PC-3 (cell line): ENCODE results near the gene SRSF8. TPM values are rescaled to one million over a fixed set of nuclear protein-coding genes. Genes with fewer than 3 reads are reported as not detected.

Source experiments
- ATAC-seq: fragments of 200-7000 bp; cut with Tn5 transposase; 2 replicates; pipeline ENCODE4 v1.9.1; 2020; ENCODE audit warnings: mild to moderate bottlenecking, moderate library complexity
- BruUV-seq: library from RNA; stranded (reverse); fragments of 400-500 nt; replicated peaks from 2 replicates; lab custom pipeline; 2021; lab: Mats Ljungman, UMichigan
- CTCF ChIA-PET: fragments of 300-600 bp; sonication (Branson Sonifier 250); formaldehyde crosslinking; loops from one replicate; lab custom pipeline; 2022; ENCODE audit warnings: antibody characterized with exemption; lab: Charles Lee
- POLR2A ChIA-PET: fragments of 300-600 bp; sonication (Branson Sonifier 250); formaldehyde crosslinking; loops from one replicate; lab custom pipeline; 2022; ENCODE audit warnings: antibody characterized with exemption; ENCODE audit not compliant: unreplicated experiment; lab: Charles Lee
- DNase-seq: peaks from one replicate; pipeline ENCODE4 v3.0.0-alpha.2; 2015
- H2AFZ ChIP-seq: fragments of 300-600 bp; sonication (generic); 2 replicates; pipeline ENCODE4 v1.6.0; 2016; ENCODE audit warnings: antibody characterized with exemption, low read length
- H3F3A ChIP-seq: fragments of 300-600 bp; sonication (generic); one replicate; pipeline ENCODE4 v1.6.0; 2017; ENCODE audit warnings: antibody characterized with exemption, low read length, control low read depth, mild to moderate bottlenecking; ENCODE audit not compliant: unreplicated experiment
- H3K27ac ChIP-seq: fragments of 300-600 bp; sonication (generic); 2 replicates; pipeline ENCODE4 v1.5.1; 2016; ENCODE audit warnings: mild to moderate bottlenecking, low read length
- H3K27me3 ChIP-seq: fragments of 300-600 bp; sonication (generic); 2 replicates; pipeline ENCODE4 v1.6.1; 2016; ENCODE audit warnings: low read length, mixed read lengths
- H3K36me3 ChIP-seq: fragments of 300-600 bp; sonication (generic); 2 replicates; pipeline ENCODE4 v1.6.1; 2016; ENCODE audit warnings: low read depth, mixed run types, low read length, mixed read lengths
- H3K4me1 ChIP-seq: fragments of 300-600 bp; sonication (generic); 2 replicates; pipeline ENCODE4 v1.5.1; 2016; ENCODE audit warnings: low read length; ENCODE audit not compliant: insufficient read depth
- H3K4me2 ChIP-seq: fragments of 300-600 bp; sonication (generic); 2 replicates; pipeline ENCODE4 v1.6.0; 2016; ENCODE audit warnings: low read length
- H3K4me3 ChIP-seq: fragments of 300-600 bp; sonication (generic); 2 replicates; pipeline ENCODE4 v1.5.1; 2016; ENCODE audit warnings: mild to moderate bottlenecking, low read length, mixed read lengths
- H3K79me2 ChIP-seq: fragments of 300-600 bp; sonication (generic); 2 replicates; pipeline ENCODE4 v1.6.1; 2017; ENCODE audit warnings: low read length, mixed read lengths
- H3K9ac ChIP-seq: fragments of 300-600 bp; sonication (generic); 2 replicates; pipeline ENCODE4 v1.6.0; 2016; ENCODE audit warnings: mild to moderate bottlenecking, low read length
- H3K9me2 ChIP-seq: fragments of 300-600 bp; sonication (generic); replicated peaks from 2 replicates; pipeline ENCODE4 v1.6.1; 2016; ENCODE audit warnings: mixed run types, low read length, mixed read lengths
- H3K9me3 ChIP-seq: fragments of 300-600 bp; sonication (generic); 2 replicates; pipeline ENCODE4 v1.6.1; 2016; ENCODE audit warnings: low read length, mixed read lengths
- H4K20me1 ChIP-seq: fragments of 300-600 bp; sonication (generic); 2 replicates; pipeline ENCODE4 v1.6.1; 2016; ENCODE audit warnings: low read length, mixed read lengths
- EZH2 ChIP-seq: fragments of 300-600 bp; sonication (generic); IDR thresholded peaks from one replicate; pipeline ENCODE4 v1.6.1; 2017; ENCODE audit warnings: antibody characterized with exemption, mild to moderate bottlenecking, low read length; ENCODE audit not compliant: unreplicated experiment
- EZH2phosphoT487 ChIP-seq: fragments of 300-600 bp; sonication (generic); IDR thresholded peaks from 2 replicates; pipeline ENCODE4 v1.6.1; 2018; ENCODE audit warnings: mild to moderate bottlenecking, antibody characterized with exemption, low read length, borderline replicate concordance
- intact Hi-C: fragments of 100-400 bp; cut with micrococcal nuclease; formaldehyde crosslinking; loops from 2 replicates; pipeline ENCODE4 v1.9.0; 2023
- total RNA-seq: library from RNA; depleted of rRNA; stranded (reverse); fragments of >200 nt; gene quantifications from 2 replicates; pipeline ENCODE4 v1.2.3, GENCODE V29; 2014
- TF ChIP-seq, protein P1 (sequence below): fragments of 300-600 bp; sonication (generic); conservative IDR thresholded peaks from 2 replicates; pipeline ENCODE4 v1.5.1; 2017; ENCODE audit warnings: antibody characterized with exemption, low read depth, mild to moderate bottlenecking, low read length

The SRSF8 gene
- total RNA-seq, 1 experiment from 2014 or later: 17.2 TPM

DNA sequence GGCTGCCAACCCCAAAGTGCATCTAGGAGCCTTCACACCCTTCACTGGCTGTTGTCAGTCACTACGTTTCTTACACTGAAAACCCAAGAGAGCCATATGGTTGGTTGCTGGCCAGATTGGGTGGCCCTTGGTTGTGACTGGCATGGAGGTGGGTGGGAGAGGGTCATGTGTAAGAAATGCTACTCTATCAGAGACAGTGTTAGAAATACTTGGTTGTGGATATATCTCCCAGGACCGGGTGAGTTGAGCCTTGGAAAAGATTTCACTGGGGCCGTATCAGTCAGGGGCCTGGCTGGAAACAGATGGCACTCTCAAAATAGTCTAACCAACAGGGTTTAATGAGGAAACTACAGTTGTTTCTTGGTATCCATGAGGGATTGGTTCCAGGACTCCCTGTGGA lies 38.1 kb downstream of the SRSF8 start:
- intact Hi-C loops: no loop called here
- no peak for TF ChIP-seq EZH2phosphoT487
- no peak for TF ChIP-seq EZH2
- TF ChIP-seq, protein P1, sequence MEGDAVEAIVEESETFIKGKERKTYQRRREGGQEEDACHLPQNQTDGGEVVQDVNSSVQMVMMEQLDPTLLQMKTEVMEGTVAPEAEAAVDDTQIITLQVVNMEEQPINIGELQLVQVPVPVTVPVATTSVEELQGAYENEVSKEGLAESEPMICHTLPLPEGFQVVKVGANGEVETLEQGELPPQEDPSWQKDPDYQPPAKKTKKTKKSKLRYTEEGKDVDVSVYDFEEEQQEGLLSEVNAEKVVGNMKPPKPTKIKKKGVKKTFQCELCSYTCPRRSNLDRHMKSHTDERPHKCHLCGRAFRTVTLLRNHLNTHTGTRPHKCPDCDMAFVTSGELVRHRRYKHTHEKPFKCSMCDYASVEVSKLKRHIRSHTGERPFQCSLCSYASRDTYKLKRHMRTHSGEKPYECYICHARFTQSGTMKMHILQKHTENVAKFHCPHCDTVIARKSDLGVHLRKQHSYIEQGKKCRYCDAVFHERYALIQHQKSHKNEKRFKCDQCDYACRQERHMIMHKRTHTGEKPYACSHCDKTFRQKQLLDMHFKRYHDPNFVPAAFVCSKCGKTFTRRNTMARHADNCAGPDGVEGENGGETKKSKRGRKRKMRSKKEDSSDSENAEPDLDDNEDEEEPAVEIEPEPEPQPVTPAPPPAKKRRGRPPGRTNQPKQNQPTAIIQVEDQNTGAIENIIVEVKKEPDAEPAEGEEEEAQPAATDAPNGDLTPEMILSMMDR: no peak
- 0 out of 2 replicates have a peak, but pooled peaks cover 3% of the 10 kb centered on the region for H3K79me2 ChIP-seq
- H3K4me2 ChIP-seq: no peak overlapping the region
- H3K4me1 ChIP-seq: peaks cover 30% of the 10 kb centered on the region
- ChIA-PET POLR2A (no interaction called here), CTCF (no interaction called here)
- no peaks in the 10 kb centered on the region for H3K9me3 ChIP-seq
- no peak overlapping the region for H3K27ac ChIP-seq
- H3K4me3 ChIP-seq: no peak overlapping the region
- H2AFZ ChIP-seq: no peak overlapping the region
- H3K36me3 ChIP-seq: no peaks in the 10 kb centered on the region
- no TSS peak for BruUV-seq
- no peaks in the 10 kb centered on the region for H4K20me1 ChIP-seq
- no peaks in the 10 kb centered on the region for H3K9me2 ChIP-seq
- ATAC-seq (no peak), DNase-seq (no peak)
- no peaks in the 10 kb centered on the region for H3F3A ChIP-seq
- H3K27me3 ChIP-seq: no peaks in the 10 kb centered on the region
- H3K9ac ChIP-seq: no peak overlapping the region

DNA sequence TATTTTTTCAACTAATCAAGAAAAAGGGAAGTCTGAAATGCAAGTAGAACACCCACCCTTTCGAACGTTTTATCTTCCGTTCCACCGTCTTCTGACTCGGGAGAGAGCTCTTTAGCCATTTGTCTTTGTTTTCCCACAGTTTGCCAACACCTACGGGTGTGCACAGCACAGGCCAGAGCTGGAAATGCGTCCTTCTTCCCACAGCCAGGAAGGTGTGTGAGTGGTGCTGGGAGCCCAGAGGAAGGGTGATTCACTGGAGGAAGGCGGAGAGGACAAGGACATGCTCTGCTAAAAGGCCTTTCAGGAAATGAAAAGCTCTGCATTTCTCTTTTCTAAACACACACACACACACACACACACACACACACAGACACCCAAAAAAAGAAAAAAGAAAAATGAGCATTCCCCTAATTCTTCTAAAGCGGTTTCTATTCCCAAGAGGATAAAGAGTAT lies 41.5 kb downstream of the SRSF8 start:
- Histone ChIP-seq H3K4me3 (peak overlapping the region; percentile 58), H3F3A (no peaks in the 10 kb centered on the region), H3K4me1 (peaks cover 30% of the 10 kb centered on the region), H3K9me3 (no peaks in the 10 kb centered on the region), H2AFZ (peak overlapping the region; percentile 66), H3K4me2 (peak overlapping the region; percentile 81), H3K27me3 (no peaks in the 10 kb centered on the region), H3K9ac (peak overlapping the region; percentile 66), H4K20me1 (no peaks in the 10 kb centered on the region), H3K27ac (peak overlapping the region; percentile 84), H3K79me2 (no peaks in the 10 kb centered on the region), H3K36me3 (no peaks in the 10 kb centered on the region), H3K9me2 (no peaks in the 10 kb centered on the region)
- intact Hi-C loops: loop anchor here (1.0 kb wide), 2 partner anchors 26 to 43 kb away; no protein-coding TSS in a partner anchor
- ChIA-PET POLR2A (interaction anchor here (0.5 to 0.7 kb wide), 6 partner anchors 21 to 1172 kb away, joined by 3 to 7 read pairs (median 3); partner anchors contain the start of genes CWC15 and KDM4D), CTCF (interaction anchor here (0.5 to 1.4 kb wide), 5 partner anchors 16 to 728 kb away, joined by 3 to 4 read pairs (median 3); no protein-coding TSS in a partner anchor)
- TF ChIP-seq EZH2 (no peak), EZH2phosphoT487 (no peak)
- TF ChIP-seq, protein P1: no peak
- no TSS peak for BruUV-seq
- ATAC-seq (peak; percentile 93), DNase-seq (peak; percentile 90)
